ENCODE measurements around the gene TMEM120A.

The TMEM120A gene

GRCh38 chr7:75995052-75995471, 667 bp upstream of the TMEM120A start:
- DNase-seq (ENCODE audit: low spot score), result no peak

- peak; percentile 9 for DNase-seq (ENCODE audit: low spot score)
Measured at GRCh38 chr7:75993689-75994387, 557 bp downstream of the TMEM120A start.

GRCh38 chr7:75992083-75992755, 2.2 kb downstream of the TMEM120A start:
- DNase-seq (ENCODE audit: low spot score), result no peak

- no peak for DNase-seq (ENCODE audit: low spot score)
Measured at GRCh38 chr7:75991531-75992082, 2.8 kb downstream of the TMEM120A start.

- no peak for DNase-seq (ENCODE audit: low spot score)
Measured at GRCh38 chr7:75989500-75990388, 4.7 kb downstream of the TMEM120A start.

- DNase-seq (ENCODE audit: low spot score), result no peak
Measured at GRCh38 chr7:75988568-75989499, 5.6 kb downstream of the TMEM120A start.

GRCh38 chr7:75987805-75988567, 6.4 kb downstream of the TMEM120A start:
- no peak for DNase-seq (ENCODE audit: low spot score)

GRCh38 chr7:75987026-75987804, 7.2 kb downstream of the TMEM120A start:
- no peak for DNase-seq (ENCODE audit: low spot score)

- DNase-seq (ENCODE audit: low spot score), result no peak
Measured at GRCh38 chr7:75986147-75986781, 8.1 kb downstream of the TMEM120A start.

GRCh38 chr7:75985518-75986146, 8.8 kb downstream of the TMEM120A start:
- DNase-seq (ENCODE audit: low spot score), result no peak

GRCh38 chr7:75985009-75985517, 9.3 kb downstream of the TMEM120A start:
- DNase-seq (ENCODE audit: low spot score), result no peak

- no peak for DNase-seq (ENCODE audit: low spot score)
Measured at GRCh38 chr7:75984130-75985008, 10.0 kb downstream of the TMEM120A start.

- no peak for DNase-seq (ENCODE audit: low spot score)
Measured at GRCh38 chr7:75983471-75984129, 10.8 kb downstream of the TMEM120A start.

- no peak for DNase-seq (ENCODE audit: low spot score)
Measured at GRCh38 chr7:75982306-75983064, 11.9 kb downstream of the TMEM120A start.

GRCh38 chr7:75981453-75982305, 12.7 kb downstream of the TMEM120A start:
- DNase-seq (ENCODE audit: low spot score), result no peak

GRCh38 chr7:75981203-75981452, 13.3 kb downstream of the TMEM120A start:
- no peak for DNase-seq (ENCODE audit: low spot score)

Data from CD4-positive, alpha-beta T cell treated with Interleukin-15 for 4 hours (primary cell).